ENCODE results near the gene MRPL20. TPM values are rescaled to one million over a fixed set of nuclear protein-coding genes. Genes with fewer than 3 reads are reported as not detected.

MRPL20 gene
- total and polyA plus RNA-seq, 9 of the 15 experiments (the other 6 are each of a cell fraction or from before 2014, with no cell fraction given): 180 to 671 (median 229) TPM

GRCh38 chr1:1451696-1452364 lies 44.7 kb upstream of the MRPL20 start:
- intact Hi-C loops (cut with micrococcal nuclease) (no loop called here), in situ Hi-C loops (cut with MboI) (no loop called here)
- H3K9me1 ChIP-seq (ENCODE audit: control insufficient read depth, insufficient read depth, low read length): no peaks in the 10 kb centered on the region
- peak in 2 of 4 experiments; percentile 11 to 13 for DNase-seq (ENCODE audit: extremely low read depth in 1 of 4, low spot score in 3 of 4)
- no peak overlapping the region for H3K27ac ChIP-seq (ENCODE audit: extremely low read depth, low read depth, low read length)
- FAIRE-seq: no peak
- POLR2A ChIA-PET: interaction anchor here (0.6 kb wide), 1 partner anchor 14 kb away, joined by 3 read pairs; no protein-coding TSS in a partner anchor
- H3K4me1 ChIP-seq (replicated peaks in 1 of 2; ENCODE audit: control insufficient read depth in 2 of 2, insufficient read depth in 2 of 2, low read length in 2 of 2): peaks cover 0 to 27% of the 10 kb centered on the region in 2 experiments; a peak in 3 of 5 replicates
- no peak overlapping the region for H2AFZ ChIP-seq (ENCODE audit: low read depth, low read length)
- WGBS (ENCODE audit: insufficient coverage, low coverage, missing lambda C conversion rate): 50% methylated on average over 26 of the region's 26 CpGs
- ATAC-seq: no peak
- no peaks in the 10 kb centered on the region for H3K36me3 ChIP-seq (ENCODE audit: control insufficient read depth, insufficient read depth, low read length)
- H3K9ac ChIP-seq (ENCODE audit: insufficient read depth in 1 of 2, low read depth in 2 of 2, low read length in 2 of 2): peak overlapping the region in 1 of 2 experiments; percentile 55; a peak in 1 of 4 replicates
- BruUV-seq (replicated peaks): no TSS peak
- H4K20me1 ChIP-seq (replicated peaks; ENCODE audit: control insufficient read depth, insufficient read depth, low read length): no peaks in the 10 kb centered on the region
- TF ChIP-seq SREBF1 (IDR thresholded peaks at IDR 0.05; ENCODE audit: borderline replicate concordance, low read depth, low read length) (no peak), KLF6 (CRISPR knock-in tag; IDR thresholded peaks at IDR 0.05; ENCODE audit: borderline replicate concordance) (no peak), MAFG (tag; conservative IDR thresholded peaks at IDR 0.05) (no peak), GABPA (tag; conservative IDR thresholded peaks at IDR 0.05; ENCODE audit: low read depth) (no peak), MAFF (IDR thresholded peaks at IDR 0.05; ENCODE audit: low read length) (no peak), ZKSCAN3 (CRISPR knock-in tag; IDR thresholded peaks at IDR 0.05) (no peak), POLR2AphosphoS5 (IDR thresholded peaks at IDR 0.05; ENCODE audit: control insufficient read depth, insufficient read depth, low read depth, low read length) (no peak), ZNF143 (CRISPR knock-in tag; IDR thresholded peaks at IDR 0.05) (no peak), GTF2A2 (tag; IDR thresholded peaks at IDR 0.05) (no peak), ZNF239 (CRISPR knock-in tag; IDR thresholded peaks at IDR 0.05) (no peak), HNRNPLL (IDR thresholded peaks at IDR 0.05; ENCODE audit: low read depth, low read length, poor library complexity, severe bottlenecking) (no peak), CHD2 (IDR thresholded peaks at IDR 0.05; ENCODE audit: low read depth, low read length) (no peak), PATZ1 (CRISPR knock-in tag; IDR thresholded peaks at IDR 0.05; ENCODE audit: borderline replicate concordance) (no peak), KLF1 (tag; IDR thresholded peaks at IDR 0.05) (no peak)
- TF ChIP-seq, protein P1, sequence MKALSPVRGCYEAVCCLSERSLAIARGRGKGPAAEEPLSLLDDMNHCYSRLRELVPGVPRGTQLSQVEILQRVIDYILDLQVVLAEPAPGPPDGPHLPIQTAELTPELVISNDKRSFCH (CRISPR knock-in tag; IDR thresholded peaks at IDR 0.05): no peak
- TF ChIP-seq, protein P1 (tag; IDR thresholded peaks at IDR 0.05): no peak
- H3K9me3 ChIP-seq (replicated peaks; ENCODE audit: control insufficient read depth, insufficient read depth, low read depth, low read length): no peaks in the 10 kb centered on the region
- peaks cover 0 to 6% of the 10 kb centered on the region in 2 experiments; a peak in 1 of 5 replicates for H3K27me3 ChIP-seq (ENCODE audit: control insufficient read depth in 2 of 2, insufficient read depth in 2 of 2, low read length in 2 of 2)
- no peak overlapping the region for H3K4me3 ChIP-seq
- CTCF ChIA-PET (ENCODE audit: low intra/inter-chr PET ratio): no interaction called here
- no peak overlapping the region for H3K4me2 ChIP-seq (ENCODE audit: insufficient read depth, low read length)
- no peaks in the 10 kb centered on the region for H3K79me2 ChIP-seq (ENCODE audit: control insufficient read depth, insufficient read depth, low read length)
